SJSA1 (cell line): ENCODE measurements around the gene XPR1. TPM values are rescaled to one million over a fixed set of nuclear protein-coding genes. Genes with fewer than 3 reads are reported as not detected.
"Not testable (repeated sequence)": the region's sequence is repeated elsewhere in the genome, so short reads cannot be mapped to it uniquely, and the experiment has no call there.

Experiments
- DNase-seq, 2 experiments: peaks; one replicate each; pipeline ENCODE4 v3.0.0-alpha.2; 2015 to 2020; ENCODE audit warnings: low spot score in 2 of 2, low read depth in 1 of 2
- H3K27ac ChIP-seq: fragments of 250-450 bp; sonication (Bioruptor Pico); 2 replicates; pipeline ENCODE4 v1.5.1; 2020; ENCODE audit warnings: mild to moderate bottlenecking, moderate library complexity
- H3K27me3 ChIP-seq: fragments of 250-450 bp; sonication (Bioruptor Pico); replicated peaks from 2 replicates; pipeline ENCODE4 v1.5.1; 2020; ENCODE audit warnings: mild to moderate bottlenecking, moderate library complexity
- H3K36me3 ChIP-seq: fragments of 250-450 bp; sonication (Bioruptor Pico); 2 replicates; pipeline ENCODE4 v1.5.1; 2020; ENCODE audit warnings: mild to moderate bottlenecking
- H3K4me1 ChIP-seq: fragments of 250-450 bp; sonication (Bioruptor Pico); replicated peaks from 2 replicates; pipeline ENCODE4 v1.6.1; 2021; ENCODE audit warnings: mild to moderate bottlenecking
- H3K4me3 ChIP-seq: fragments of 250-450 bp; sonication (Bioruptor Pico); 2 replicates; pipeline ENCODE4 v1.5.1; 2020; ENCODE audit warnings: mild to moderate bottlenecking
- H3K9me3 ChIP-seq: fragments of 250-450 bp; sonication (Bioruptor Pico); replicated peaks from 2 replicates; pipeline ENCODE4 v1.5.1; 2020; ENCODE audit warnings: mild to moderate bottlenecking
- total RNA-seq: library from RNA; depleted of rRNA; stranded (reverse); fragments of >200 nt; shearing (Covaris generic); gene quantifications from 2 replicates; pipeline ENCODE4 v1.2.3, GENCODE V29; 2014

Gene XPR1
- total RNA-seq, 1 experiment from 2014 or later, result 19.6 TPM

DNA sequence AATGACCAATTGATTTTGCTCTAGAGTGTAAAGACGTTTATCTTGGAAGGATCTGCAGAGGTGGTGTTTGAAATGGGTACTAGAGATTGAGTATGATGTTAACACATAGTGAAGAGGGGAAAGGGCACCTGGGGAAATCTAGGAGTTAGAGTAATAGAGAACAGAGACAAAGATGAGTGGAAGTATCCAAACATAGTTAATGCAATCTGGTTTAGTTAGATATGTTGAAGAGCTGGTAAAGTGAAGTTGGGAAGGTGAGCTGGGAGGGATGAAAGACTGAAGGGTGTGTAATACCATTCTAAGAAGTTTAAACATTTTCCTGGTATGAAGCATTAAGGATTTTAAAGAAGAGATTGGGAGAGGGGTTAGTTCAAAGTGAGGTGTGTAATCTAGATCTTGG lies 11.0 kb downstream of the XPR1 start:
- no peaks in the 10 kb centered on the region for H3K4me1 ChIP-seq
- no peaks in the 10 kb centered on the region for H3K27me3 ChIP-seq
- no peak overlapping the region for H3K27ac ChIP-seq
- H3K4me3 ChIP-seq, result no peak overlapping the region
- no peaks in the 10 kb centered on the region for H3K36me3 ChIP-seq
- H3K9me3 ChIP-seq, result no peaks in the 10 kb centered on the region
- DNase-seq, result no peak

GRCh38 chr1:180643693-180644092 lies 11.9 kb downstream of the XPR1 start:
- Histone ChIP-seq H3K27ac (no peak overlapping the region), H3K4me1 (no peaks in the 10 kb centered on the region), H3K27me3 (no peaks in the 10 kb centered on the region), H3K9me3 (no peaks in the 10 kb centered on the region), H3K36me3 (no peaks in the 10 kb centered on the region), H3K4me3 (no peak overlapping the region)
- no peak for DNase-seq

- Histone ChIP-seq H3K4me1 (no peaks in the 10 kb centered on the region), H3K36me3 (no peaks in the 10 kb centered on the region), H3K27me3 (no peaks in the 10 kb centered on the region), H3K9me3 (no peaks in the 10 kb centered on the region), H3K4me3 (no peak overlapping the region), H3K27ac (no peak overlapping the region)
- DNase-seq, result no peak
Observed at GRCh38 chr1:180644526-180645192, 12.8 kb downstream of the XPR1 start.

DNA sequence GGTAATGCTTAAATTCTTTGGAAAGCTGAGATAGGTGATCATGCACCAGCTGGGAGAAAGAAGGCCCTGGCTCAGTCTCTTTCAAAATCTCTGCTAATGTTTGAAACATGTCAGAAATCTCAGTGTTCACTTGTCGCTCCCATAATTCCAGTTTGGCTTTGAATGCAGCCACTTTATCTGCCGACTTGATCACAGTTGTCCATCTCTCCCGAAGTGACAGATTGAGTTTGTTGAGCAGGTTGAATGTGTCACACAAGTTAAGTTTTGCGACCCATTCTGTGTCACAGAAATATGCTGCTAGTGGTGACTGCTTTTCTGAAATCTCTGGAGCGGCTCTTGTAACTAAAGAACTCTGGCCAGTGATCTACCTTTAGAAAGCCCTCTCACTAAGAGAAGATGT lies 13.4 kb downstream of the XPR1 start:
- H3K27ac ChIP-seq, DNase-seq, H3K27me3 ChIP-seq, H3K36me3 ChIP-seq, H3K4me1 ChIP-seq, H3K4me3 ChIP-seq, H3K9me3 ChIP-seq: not testable (repeated sequence)

- no peak for DNase-seq
- Histone ChIP-seq H3K36me3 (no peaks in the 10 kb centered on the region), H3K27ac (no peak overlapping the region), H3K4me3 (no peak overlapping the region), H3K9me3 (no peaks in the 10 kb centered on the region), H3K27me3 (no peaks in the 10 kb centered on the region), H3K4me1 (no peaks in the 10 kb centered on the region)
Observed at GRCh38 chr1:180646093-180646492, 14.3 kb downstream of the XPR1 start.

DNA sequence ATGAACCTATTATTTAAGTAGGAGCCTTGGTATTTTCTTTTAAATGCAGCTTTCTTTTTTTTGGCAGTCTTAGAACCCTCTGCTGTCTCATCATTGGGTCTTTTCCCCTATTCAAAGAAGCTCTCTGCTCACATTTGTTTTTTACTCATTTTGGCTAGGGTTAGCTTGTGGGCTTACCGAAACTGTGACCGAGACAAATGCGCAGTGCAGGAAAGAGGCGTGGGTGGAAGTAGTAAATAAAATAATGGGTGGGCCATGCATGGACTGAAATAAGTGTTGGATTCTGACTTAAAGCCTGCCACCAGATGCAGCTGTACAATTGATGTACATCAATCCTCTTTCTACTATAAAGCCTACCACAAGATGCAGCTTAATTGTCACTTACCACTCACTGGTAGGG lies 14.7 kb downstream of the XPR1 start:
- H3K9me3 ChIP-seq, result no peaks in the 10 kb centered on the region
- H3K4me3 ChIP-seq, result no peak overlapping the region
- no peaks in the 10 kb centered on the region for H3K27me3 ChIP-seq
- no peak for DNase-seq
- no peaks in the 10 kb centered on the region for H3K36me3 ChIP-seq
- no peaks in the 10 kb centered on the region for H3K4me1 ChIP-seq
- no peak overlapping the region for H3K27ac ChIP-seq

DNA sequence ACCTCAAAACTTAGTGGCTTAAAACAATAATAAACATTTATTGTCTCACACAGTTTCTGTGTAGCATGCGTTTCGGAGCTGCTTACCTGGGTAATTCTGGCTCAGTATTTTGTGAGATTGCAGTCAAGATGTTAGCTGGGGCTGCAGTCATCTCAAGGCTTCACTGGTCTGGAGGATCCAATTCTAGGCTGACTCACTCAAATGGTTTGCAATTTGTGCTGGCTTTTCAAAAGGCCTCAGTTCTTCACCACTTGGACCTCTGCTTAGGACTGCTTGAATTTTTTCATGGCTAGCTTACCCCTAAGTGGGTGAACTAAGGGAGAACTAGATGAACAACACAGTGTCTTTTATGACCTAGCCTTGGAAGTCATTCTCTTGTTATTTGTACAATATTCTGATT lies 21.0 kb downstream of the XPR1 start:
- Histone ChIP-seq H3K36me3 (no peaks in the 10 kb centered on the region), H3K4me3 (no peak overlapping the region), H3K9me3 (peaks cover 4% of the 10 kb centered on the region; the same call in 1 of the 2 replicates), H3K4me1 (no peaks in the 10 kb centered on the region), H3K27me3 (no peaks in the 10 kb centered on the region), H3K27ac (no peak overlapping the region)
- no peak for DNase-seq

GRCh38 chr1:180662709-180663108 lies 30.9 kb downstream of the XPR1 start:
- Histone ChIP-seq H3K27me3 (no peaks in the 10 kb centered on the region), H3K9me3 (peaks cover 10% of the 10 kb centered on the region), H3K27ac (no peak overlapping the region), H3K4me1 (no peaks in the 10 kb centered on the region), H3K4me3 (no peak overlapping the region), H3K36me3 (no peaks in the 10 kb centered on the region)
- DNase-seq, result no peak

GRCh38 chr1:180670681-180671080 lies 38.9 kb downstream of the XPR1 start:
- H3K27me3 ChIP-seq, result no peaks in the 10 kb centered on the region
- DNase-seq, result no peak
- H3K4me1 ChIP-seq, result no peaks in the 10 kb centered on the region
- H3K36me3 ChIP-seq, result no peaks in the 10 kb centered on the region
- H3K27ac ChIP-seq, result no peak overlapping the region
- no peak overlapping the region for H3K4me3 ChIP-seq
- H3K9me3 ChIP-seq, result no peaks in the 10 kb centered on the region

- H3K27ac ChIP-seq, result no peak overlapping the region
- DNase-seq, result no peak
- no peaks in the 10 kb centered on the region for H3K36me3 ChIP-seq
- no peaks in the 10 kb centered on the region for H3K27me3 ChIP-seq
- H3K4me1 ChIP-seq, result no peaks in the 10 kb centered on the region
- no peaks in the 10 kb centered on the region for H3K9me3 ChIP-seq
- H3K4me3 ChIP-seq, result no peak overlapping the region
Observed at GRCh38 chr1:180672105-180672504, 40.3 kb downstream of the XPR1 start.

- no peaks in the 10 kb centered on the region for H3K27me3 ChIP-seq
- no peaks in the 10 kb centered on the region for H3K4me1 ChIP-seq
Observed at GRCh38 chr1:180672505-180672904, 40.7 kb downstream of the XPR1 start.

DNA sequence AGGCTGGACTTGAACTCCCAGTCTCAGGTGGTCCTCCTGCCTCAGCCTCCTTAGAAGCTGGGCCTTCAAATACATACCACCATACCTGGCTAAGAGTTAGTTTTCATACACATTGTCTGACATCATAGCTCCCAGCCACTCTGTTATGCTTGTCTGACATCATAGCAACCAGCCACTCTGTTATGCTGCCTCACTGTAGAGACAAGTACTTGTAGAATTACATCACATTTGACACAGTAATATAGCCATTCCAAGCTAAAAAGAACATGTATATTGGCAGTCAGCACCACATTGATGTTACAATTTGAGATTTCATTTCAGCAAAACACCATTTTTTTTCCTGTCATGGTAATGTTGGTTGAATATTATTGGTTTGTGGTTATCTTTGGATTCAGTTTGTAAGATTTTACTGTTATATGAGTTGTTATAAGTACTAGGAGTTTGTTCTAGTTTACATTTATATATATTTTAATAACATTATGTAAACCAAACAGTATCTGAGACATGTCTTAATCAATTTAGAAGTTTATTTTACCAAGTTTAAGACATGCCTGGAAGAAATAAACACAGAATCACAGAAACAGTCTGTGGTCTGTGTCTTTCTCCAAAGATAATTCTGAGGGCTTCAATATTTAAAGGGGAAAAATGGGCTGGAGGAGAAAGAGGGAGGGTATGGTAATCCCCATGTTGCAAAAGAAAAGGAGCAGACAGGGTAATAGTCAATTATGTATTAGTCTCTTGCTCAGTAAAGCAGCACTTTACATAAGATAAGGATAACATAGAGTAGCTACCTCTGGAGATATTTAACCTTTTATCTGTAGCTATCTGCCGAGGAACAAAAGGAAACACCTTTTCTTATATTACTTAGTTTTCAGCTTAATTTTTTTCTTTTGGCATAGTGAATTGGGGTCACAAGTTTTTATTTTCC lies 43.0 kb downstream of the XPR1 start:
- Histone ChIP-seq H3K27ac (no peak overlapping the region), H3K27me3 (no peaks in the 10 kb centered on the region), H3K4me1 (no peaks in the 10 kb centered on the region), H3K9me3 (no peaks in the 10 kb centered on the region), H3K36me3 (no peaks in the 10 kb centered on the region), H3K4me3 (no peak overlapping the region)
- DNase-seq, result no peak

More at GRCh38 chr1:180672505-180672904, 40.7 kb downstream of the XPR1 start:
- Histone ChIP-seq H3K4me3 (no peak overlapping the region), H3K9me3 (no peaks in the 10 kb centered on the region), H3K36me3 (no peaks in the 10 kb centered on the region), H3K27ac (no peak overlapping the region)
- no peak for DNase-seq

DNA sequence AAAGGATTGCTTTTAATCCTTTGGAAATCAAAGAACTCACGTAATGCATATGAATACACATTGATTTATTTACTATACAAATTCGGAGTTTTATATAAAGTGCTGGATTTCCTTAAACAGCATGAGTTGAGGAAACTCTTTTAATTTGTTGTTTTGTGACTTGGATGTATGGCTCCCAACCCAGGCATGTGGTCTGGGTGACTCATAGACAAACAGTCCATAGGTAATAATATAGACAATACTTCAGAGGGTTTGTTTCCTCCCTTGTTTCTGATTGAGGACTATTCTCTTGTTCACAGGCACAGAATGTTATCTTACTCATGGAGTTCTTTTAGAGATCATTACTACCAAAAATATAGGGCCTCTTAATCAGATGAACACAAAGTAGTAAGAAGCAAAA lies 43.8 kb downstream of the XPR1 start:
- H3K9me3 ChIP-seq, result no peaks in the 10 kb centered on the region
- no peaks in the 10 kb centered on the region for H3K36me3 ChIP-seq
- no peak for DNase-seq
- H3K27me3 ChIP-seq, result no peaks in the 10 kb centered on the region
- 0 out of 2 replicates have a peak, but pooled peaks cover 1% of the 10 kb centered on the region for H3K4me1 ChIP-seq
- H3K4me3 ChIP-seq, result no peak overlapping the region
- no peak overlapping the region for H3K27ac ChIP-seq

- H3K4me1 ChIP-seq, result 0 out of 2 replicates have a peak, but pooled peaks cover 4% of the 10 kb centered on the region
- no peak for DNase-seq
- H3K4me3 ChIP-seq, result no peak overlapping the region
- H3K36me3 ChIP-seq, result peaks cover 4% of the 10 kb centered on the region; the same call in 1 of the 2 replicates
- H3K27ac ChIP-seq, result no peak overlapping the region
- no peaks in the 10 kb centered on the region for H3K27me3 ChIP-seq
- no peaks in the 10 kb centered on the region for H3K9me3 ChIP-seq
Observed at GRCh38 chr1:180680558-180681144, 48.8 kb downstream of the XPR1 start.
